ENCODE results near the gene SGCD. TPM values are rescaled to one million over a fixed set of nuclear protein-coding genes. Genes with fewer than 3 reads are reported as not detected.

Gene SGCD
- total and polyA plus RNA-seq, 4 experiments from 2014 or later = not detected

GRCh38 chr5:156481741-156482140 is 154.8 kb downstream of the SGCD start:
- no peaks in the 10 kb centered on the region for H3K4me1 Mint-ChIP-seq
- no peaks in the 10 kb centered on the region for H3K36me3 Mint-ChIP-seq
- H3K27me3 ChIP-seq (ENCODE audit: insufficient read depth, low read length) = no peaks in the 10 kb centered on the region
- H3K36me3 ChIP-seq (ENCODE audit: insufficient read depth, low read length) = no peaks in the 10 kb centered on the region
- peaks cover 4 to 8% of the 10 kb centered on the region in 2 donors for H3K27me3 Mint-ChIP-seq
- intact Hi-C loops (cut with micrococcal nuclease) = no loop called here
- ChIA-PET CTCF (ENCODE audit: partially characterized antibody) (no interaction called here), POLR2A (ENCODE audit: partially characterized antibody) (no interaction called here)
- H3K9me3 ChIP-seq (ENCODE audit: control insufficient read depth in 1 of 2, low read length in 2 of 2) = peaks cover 0 to 5% of the 10 kb centered on the region in 2 donors
- no peak overlapping the region for H3K4me3 ChIP-seq (ENCODE audit: low read length in 2 of 2)
- no peaks in the 10 kb centered on the region for H3K4me1 ChIP-seq (ENCODE audit: insufficient read depth, low read length)
- H3K4me3 Mint-ChIP-seq = no peak overlapping the region
- H3K9me3 Mint-ChIP-seq = peaks cover 0 to 12% (median 8%) of the 10 kb centered on the region in 8 donors
- no peak overlapping the region for H3K27ac ChIP-seq (ENCODE audit: low read depth, low read length)
- no peak overlapping the region for H3K27ac Mint-ChIP-seq
- no peak for DNase-seq

- intact Hi-C loops (cut with micrococcal nuclease) = no loop called here
- Mint-ChIP-seq H3K4me1 (no peaks in the 10 kb centered on the region), H3K27ac (no peak overlapping the region)
These were observed 155.9 kb downstream of the SGCD start for GRCh38 chr5:156482818-156483217.

DNA sequence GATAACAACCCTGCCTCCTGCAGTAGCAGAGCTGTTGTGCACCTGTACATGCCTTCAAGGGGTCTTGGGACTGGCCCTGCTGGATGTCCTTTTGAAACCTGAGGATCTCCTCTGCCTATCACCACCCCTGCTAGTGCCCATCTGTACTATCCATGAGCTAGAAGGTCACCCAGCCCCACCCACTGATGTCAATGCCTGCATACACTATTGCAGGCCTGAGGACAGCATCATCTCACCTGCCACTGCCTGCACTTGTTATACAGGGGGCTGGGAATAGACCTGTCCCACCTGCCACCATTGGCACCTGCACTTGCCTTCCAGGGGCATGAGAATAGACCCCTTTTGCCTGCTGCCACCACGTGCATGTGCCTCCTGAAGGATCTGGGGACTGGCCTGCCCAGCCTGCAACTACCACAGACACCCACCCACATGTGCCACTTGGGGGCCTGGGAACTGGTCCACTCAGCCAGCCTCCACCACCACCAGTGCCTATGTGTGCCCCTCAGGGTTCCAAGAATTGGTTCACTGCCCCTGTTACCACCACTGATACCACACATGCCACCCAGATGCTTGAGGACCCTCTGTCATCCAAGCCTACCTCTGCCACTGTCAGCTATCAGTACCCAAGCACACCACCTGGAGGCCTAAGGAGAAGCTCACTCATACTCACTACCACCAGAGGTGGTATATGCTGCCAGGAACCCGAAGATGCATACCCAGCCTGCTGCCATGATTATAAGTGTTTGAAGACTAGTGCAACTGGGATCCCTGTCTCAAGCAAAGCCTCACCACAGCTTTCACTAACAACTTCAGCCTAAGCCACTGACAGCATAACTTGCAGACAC is 159.7 kb downstream of the SGCD start:
- POLR2A ChIA-PET (ENCODE audit: partially characterized antibody) = no interaction called here
- no peak for DNase-seq
- Mint-ChIP-seq H3K36me3 (peaks cover 5 to 8% of the 10 kb centered on the region in 2 donors), H3K27me3 (peaks cover 2% of the 10 kb centered on the region in 2 donors), H3K9me3 (peaks cover 7 to 36% (median 19%) of the 10 kb centered on the region in 8 donors), H3K4me3 (peak overlapping the region in 1 of 8 donors; percentile 33), H3K4me1 (no peaks in the 10 kb centered on the region), H3K27ac (no peak overlapping the region)
- no peaks in the 10 kb centered on the region for H3K27me3 ChIP-seq (ENCODE audit: insufficient read depth, low read length)
- no peak overlapping the region for H3K4me3 ChIP-seq (ENCODE audit: low read length in 2 of 2)
- peaks cover 0 to 11% of the 10 kb centered on the region in 2 donors for H3K9me3 ChIP-seq (ENCODE audit: control insufficient read depth in 1 of 2, low read length in 2 of 2)
- intact Hi-C loops (cut with micrococcal nuclease) = no loop called here
- no peaks in the 10 kb centered on the region for H3K4me1 ChIP-seq (ENCODE audit: insufficient read depth, low read length)
- no peak overlapping the region for H3K27ac ChIP-seq (ENCODE audit: low read depth, low read length)
- no peaks in the 10 kb centered on the region for H3K36me3 ChIP-seq (ENCODE audit: insufficient read depth, low read length)
- CTCF ChIA-PET (ENCODE audit: partially characterized antibody) = no interaction called here

More at GRCh38 chr5:156482818-156483217, 155.9 kb downstream of the SGCD start:
- no peaks in the 10 kb centered on the region for H3K36me3 ChIP-seq (ENCODE audit: insufficient read depth, low read length)
- no peak overlapping the region for H3K4me3 ChIP-seq (ENCODE audit: low read length in 2 of 2)
- H3K9me3 ChIP-seq (ENCODE audit: control insufficient read depth in 1 of 2, low read length in 2 of 2) = peaks cover 0 to 11% of the 10 kb centered on the region in 2 donors
- CTCF ChIA-PET (ENCODE audit: partially characterized antibody) = no interaction called here
- POLR2A ChIA-PET (ENCODE audit: partially characterized antibody) = no interaction called here
- Mint-ChIP-seq H3K27me3 (peaks cover 4 to 8% of the 10 kb centered on the region in 2 donors), H3K9me3 (peaks cover 5 to 18% (median 14%) of the 10 kb centered on the region in 8 donors), H3K36me3 (peaks cover 3 to 4% of the 10 kb centered on the region in 2 donors), H3K4me3 (no peak overlapping the region)
- H3K4me1 ChIP-seq (ENCODE audit: insufficient read depth, low read length) = no peaks in the 10 kb centered on the region
- H3K27ac ChIP-seq (ENCODE audit: low read depth, low read length) = no peak overlapping the region
- no peak for DNase-seq
- H3K27me3 ChIP-seq (ENCODE audit: insufficient read depth, low read length) = no peaks in the 10 kb centered on the region

GRCh38 chr5:156491766-156492165 is 164.8 kb downstream of the SGCD start:
- Mint-ChIP-seq H3K4me3 (no peak overlapping the region), H3K4me1 (no peaks in the 10 kb centered on the region)

GRCh38 chr5:156496291-156496690 is 169.3 kb downstream of the SGCD start:
- H3K4me3 Mint-ChIP-seq = no peak overlapping the region
- no peaks in the 10 kb centered on the region for H3K36me3 Mint-ChIP-seq
- no peak overlapping the region for H3K27ac Mint-ChIP-seq
- Histone ChIP-seq H3K27me3 (ENCODE audit: insufficient read depth, low read length) (no peaks in the 10 kb centered on the region), H3K4me1 (ENCODE audit: insufficient read depth, low read length) (no peaks in the 10 kb centered on the region), H3K27ac (ENCODE audit: low read depth, low read length) (no peak overlapping the region), H3K36me3 (ENCODE audit: insufficient read depth, low read length) (no peaks in the 10 kb centered on the region), H3K4me3 (ENCODE audit: low read length in 2 of 2) (no peak overlapping the region), H3K9me3 (ENCODE audit: control insufficient read depth in 1 of 2, low read length in 2 of 2) (no peaks in the 10 kb centered on the region)
- no peaks in the 10 kb centered on the region for H3K4me1 Mint-ChIP-seq
- peaks cover 0 to 2% (median 0%) of the 10 kb centered on the region in 8 donors for H3K9me3 Mint-ChIP-seq
- POLR2A ChIA-PET (ENCODE audit: partially characterized antibody) = no interaction called here
- CTCF ChIA-PET (ENCODE audit: partially characterized antibody) = no interaction called here
- intact Hi-C loops (cut with micrococcal nuclease) = no loop called here
- DNase-seq = no peak
- peaks cover 4 to 8% of the 10 kb centered on the region in 2 donors for H3K27me3 Mint-ChIP-seq

More at GRCh38 chr5:156491766-156492165, 164.8 kb downstream of the SGCD start:
- H3K36me3 Mint-ChIP-seq = peaks cover 5 to 8% of the 10 kb centered on the region in 2 donors
- no peaks in the 10 kb centered on the region for H3K27me3 ChIP-seq (ENCODE audit: insufficient read depth, low read length)
- H3K4me3 ChIP-seq (ENCODE audit: low read length in 2 of 2) = no peak overlapping the region
- ChIA-PET POLR2A (ENCODE audit: partially characterized antibody) (no interaction called here), CTCF (ENCODE audit: partially characterized antibody) (no interaction called here)
- peaks cover 0 to 6% of the 10 kb centered on the region in 2 donors for H3K9me3 ChIP-seq (ENCODE audit: control insufficient read depth in 1 of 2, low read length in 2 of 2)
- H3K27ac Mint-ChIP-seq = no peak overlapping the region
- no peak overlapping the region for H3K27ac ChIP-seq (ENCODE audit: low read depth, low read length)
- H3K9me3 Mint-ChIP-seq = peaks cover 7 to 26% (median 13%) of the 10 kb centered on the region in 8 donors
- intact Hi-C loops (cut with micrococcal nuclease) = no loop called here
- peaks cover 0 to 3% of the 10 kb centered on the region in 2 donors for H3K27me3 Mint-ChIP-seq
- no peak for DNase-seq
- H3K36me3 ChIP-seq (ENCODE audit: insufficient read depth, low read length) = no peaks in the 10 kb centered on the region
- H3K4me1 ChIP-seq (ENCODE audit: insufficient read depth, low read length) = no peaks in the 10 kb centered on the region

DNA sequence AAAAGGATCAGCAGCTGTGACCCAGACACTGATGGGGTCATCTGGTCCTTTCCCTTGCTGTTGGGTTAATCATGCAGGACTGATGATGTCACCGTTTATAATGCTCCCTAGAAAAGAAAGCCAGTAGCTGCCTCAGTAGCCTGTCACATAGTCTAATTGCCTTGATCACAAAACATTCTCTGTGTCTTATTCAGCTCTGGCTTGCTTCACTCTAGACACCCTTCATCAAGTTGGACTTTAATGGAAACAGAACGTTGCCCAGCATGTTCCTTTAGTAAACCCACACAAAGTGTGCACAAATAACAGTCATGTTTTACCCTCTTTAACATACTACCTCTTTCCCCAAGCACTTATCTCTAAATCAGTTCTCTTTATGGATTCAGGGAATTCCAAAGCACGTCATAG is 170.8 kb downstream of the SGCD start:
- ChIA-PET POLR2A (ENCODE audit: partially characterized antibody) (no interaction called here), CTCF (ENCODE audit: partially characterized antibody) (no interaction called here)
- Histone ChIP-seq H3K4me3 (ENCODE audit: low read length in 2 of 2) (no peak overlapping the region), H3K36me3 (ENCODE audit: insufficient read depth, low read length) (no peaks in the 10 kb centered on the region), H3K4me1 (ENCODE audit: insufficient read depth, low read length) (no peaks in the 10 kb centered on the region), H3K27ac (ENCODE audit: low read depth, low read length) (no peak overlapping the region), H3K9me3 (ENCODE audit: control insufficient read depth in 1 of 2, low read length in 2 of 2) (no peaks in the 10 kb centered on the region), H3K27me3 (ENCODE audit: insufficient read depth, low read length) (no peaks in the 10 kb centered on the region)
- Mint-ChIP-seq H3K4me3 (no peak overlapping the region), H3K9me3 (peaks cover 0 to 2% (median 0%) of the 10 kb centered on the region in 8 donors), H3K27me3 (peaks cover 6 to 10% of the 10 kb centered on the region in 2 donors), H3K27ac (no peak overlapping the region), H3K4me1 (no peaks in the 10 kb centered on the region), H3K36me3 (no peaks in the 10 kb centered on the region)
- intact Hi-C loops (cut with micrococcal nuclease) = no loop called here
- DNase-seq = no peak

DNA sequence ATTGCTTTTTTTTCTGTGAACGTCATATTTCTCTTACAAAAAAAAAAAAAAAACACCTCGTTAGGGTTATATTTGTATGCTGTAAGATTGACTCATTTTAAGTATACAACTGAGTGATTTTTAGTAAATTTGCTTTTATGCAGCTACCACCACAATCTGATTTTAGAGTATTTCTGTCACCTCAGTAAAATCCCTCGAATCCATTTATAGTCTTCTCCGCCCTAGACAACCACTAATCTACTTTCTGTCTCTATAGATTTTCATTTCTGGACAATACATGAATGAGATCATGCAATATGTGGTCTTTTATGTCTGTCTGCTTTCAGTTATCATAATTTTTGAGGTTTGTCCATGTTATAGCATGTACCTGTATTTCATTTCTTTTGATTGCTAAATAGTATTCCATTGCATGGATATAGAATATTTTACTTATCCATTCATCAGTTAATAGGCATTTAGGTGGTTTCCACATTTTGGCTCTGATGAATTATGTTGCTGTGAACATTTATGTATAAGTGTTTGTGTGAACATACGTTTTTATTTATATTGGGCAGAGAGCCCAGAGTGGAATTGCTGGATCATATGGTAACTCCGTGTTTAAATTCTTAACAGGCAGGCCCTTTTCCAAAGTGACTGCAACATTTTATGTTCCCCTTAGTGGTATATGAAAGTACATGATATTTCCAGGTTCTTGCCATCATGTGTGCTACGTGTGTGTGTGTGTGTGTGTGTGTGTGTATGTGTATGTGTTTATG is 171.4 kb downstream of the SGCD start:
- Histone ChIP-seq H3K36me3 (ENCODE audit: insufficient read depth, low read length) (no peaks in the 10 kb centered on the region), H3K27me3 (ENCODE audit: insufficient read depth, low read length) (no peaks in the 10 kb centered on the region), H3K4me3 (ENCODE audit: low read length in 2 of 2) (no peak overlapping the region), H3K9me3 (ENCODE audit: control insufficient read depth in 1 of 2, low read length in 2 of 2) (no peaks in the 10 kb centered on the region), H3K4me1 (ENCODE audit: insufficient read depth, low read length) (no peaks in the 10 kb centered on the region), H3K27ac (ENCODE audit: low read depth, low read length) (no peak overlapping the region)
- intact Hi-C loops (cut with micrococcal nuclease) = no loop called here
- POLR2A ChIA-PET (ENCODE audit: partially characterized antibody) = no interaction called here
- H3K4me1 Mint-ChIP-seq = no peaks in the 10 kb centered on the region
- H3K36me3 Mint-ChIP-seq = no peaks in the 10 kb centered on the region
- H3K9me3 Mint-ChIP-seq = peaks cover 0 to 2% (median 0%) of the 10 kb centered on the region in 8 donors
- CTCF ChIA-PET (ENCODE audit: partially characterized antibody) = no interaction called here
- H3K4me3 Mint-ChIP-seq = no peak overlapping the region
- peaks cover 6 to 10% of the 10 kb centered on the region in 2 donors for H3K27me3 Mint-ChIP-seq
- H3K27ac Mint-ChIP-seq = no peak overlapping the region
- no peak for DNase-seq

All from CD4-positive, alpha-beta memory T cell (primary cell).